ENCODE data around the gene BPIFB1.

Gene BPIFB1

GRCh38 chr20:33291830-33292355 is 8.9 kb downstream of the BPIFB1 start:
- DNase-seq = peak in 34 of 58 donors; percentile 3 to 67 (median 16)

- DNase-seq = no peak
Measured at GRCh38 chr20:33296206-33296605, 13.2 kb downstream of the BPIFB1 start.

GRCh38 chr20:33298391-33298790 is 15.4 kb downstream of the BPIFB1 start:
- DNase-seq = no peak

DNA sequence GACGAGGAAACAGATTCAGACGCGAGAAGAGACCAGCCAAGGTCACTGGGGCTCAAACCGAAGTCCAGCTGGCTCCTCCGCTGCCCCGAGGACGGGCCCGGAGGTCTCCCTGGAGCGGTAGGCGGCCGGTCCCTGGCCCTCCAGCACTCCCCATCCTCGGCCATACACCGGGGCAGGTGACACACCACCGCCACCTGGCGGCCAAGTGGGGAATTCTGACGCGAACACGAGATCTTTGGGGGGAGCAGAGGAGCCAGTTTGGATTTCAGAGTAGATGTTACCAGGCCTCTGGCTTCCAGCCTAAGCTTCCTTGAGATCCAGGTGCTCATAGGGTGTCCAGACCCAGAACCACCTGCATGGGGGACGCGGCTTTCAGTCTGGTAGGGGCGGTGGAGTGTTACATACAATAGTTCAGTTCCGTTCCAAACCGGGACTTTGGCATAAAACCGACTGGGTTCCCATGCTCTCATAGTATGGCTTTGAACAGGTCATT is 16.1 kb downstream of the BPIFB1 start:
- peak in 54 of 58 donors; percentile 5 to 79 (median 37) for DNase-seq

GRCh38 chr20:33301192-33301930 is 18.3 kb downstream of the BPIFB1 start:
- DNase-seq = no peak

DNA sequence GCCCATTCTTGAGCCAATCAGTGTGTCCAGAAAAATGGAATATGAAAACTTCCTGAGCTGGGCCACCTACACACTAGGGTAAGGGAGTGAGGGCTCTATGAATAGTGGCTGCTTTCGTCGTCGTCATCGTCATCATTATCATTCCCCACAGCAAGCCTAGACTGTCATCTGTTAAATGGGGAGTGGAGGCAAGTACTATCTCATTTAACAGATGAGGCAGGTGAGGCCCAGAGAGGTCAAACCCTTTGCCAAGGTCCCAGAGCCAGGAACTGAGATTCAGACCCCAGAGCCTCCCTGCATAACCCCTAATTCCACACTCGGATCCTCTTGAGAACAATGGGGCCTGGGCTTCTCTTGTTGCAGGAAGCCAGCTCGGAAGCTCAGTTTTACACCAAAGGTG is 20.6 kb downstream of the BPIFB1 start:
- no peak for DNase-seq

- no peak for DNase-seq
Measured at GRCh38 chr20:33304046-33304445, 21.0 kb downstream of the BPIFB1 start.

DNA sequence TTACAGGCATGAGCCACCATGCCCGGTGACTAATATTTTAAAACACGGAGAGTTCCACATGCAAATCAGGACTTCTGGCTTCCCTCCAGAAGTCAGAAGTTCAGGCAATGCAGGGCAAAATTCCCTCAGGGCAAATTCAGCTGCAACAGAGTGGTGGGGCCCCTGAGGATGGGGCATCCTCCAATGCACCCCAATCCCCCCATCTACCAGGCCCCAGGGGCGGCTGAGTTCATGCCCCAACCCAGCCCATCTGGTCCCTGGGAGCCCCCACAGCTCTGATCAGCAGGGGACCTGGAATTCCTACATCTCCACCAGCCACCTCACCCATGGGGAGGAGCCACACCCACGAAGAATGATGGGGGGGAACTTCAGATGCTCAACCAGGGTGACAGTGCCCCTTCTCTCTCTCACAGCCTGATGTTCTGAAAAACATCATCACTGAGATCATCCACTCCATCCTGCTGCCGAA is 22.6 kb downstream of the BPIFB1 start:
- no peak for DNase-seq

- DNase-seq = no peak
Measured at GRCh38 chr20:33306228-33306627, 23.2 kb downstream of the BPIFB1 start.

DNA sequence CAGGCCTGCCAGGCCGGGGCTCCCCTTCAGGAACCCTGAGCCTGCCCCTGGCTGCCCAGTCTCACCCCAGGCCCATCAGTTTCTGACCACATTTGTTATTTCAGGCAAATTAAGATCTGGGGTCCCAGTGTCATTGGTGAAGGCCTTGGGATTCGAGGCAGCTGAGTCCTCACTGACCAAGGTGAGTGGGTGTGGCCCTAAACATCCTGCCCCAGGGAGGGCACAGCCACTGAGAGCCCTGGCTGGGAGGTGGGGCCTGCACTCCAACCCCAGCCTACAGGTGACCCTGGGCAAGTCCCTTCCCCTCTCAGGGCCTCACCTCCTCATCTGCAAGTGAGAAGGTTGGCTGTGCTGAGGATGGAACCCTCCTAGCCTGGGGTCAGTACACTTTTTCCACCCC is 23.8 kb downstream of the BPIFB1 start:
- no peak for DNase-seq

GRCh38 chr20:33308668-33309067 is 25.7 kb downstream of the BPIFB1 start:
- DNase-seq = no peak

- no peak for DNase-seq
Measured at GRCh38 chr20:33309631-33310030, 26.6 kb downstream of the BPIFB1 start.

- peak in 1 of 58 donors; percentile 6 for DNase-seq
Measured at GRCh38 chr20:33310327-33310899, 27.4 kb downstream of the BPIFB1 start.

GRCh38 chr20:33311011-33311410 is 28.0 kb downstream of the BPIFB1 start:
- no peak for DNase-seq

DNA sequence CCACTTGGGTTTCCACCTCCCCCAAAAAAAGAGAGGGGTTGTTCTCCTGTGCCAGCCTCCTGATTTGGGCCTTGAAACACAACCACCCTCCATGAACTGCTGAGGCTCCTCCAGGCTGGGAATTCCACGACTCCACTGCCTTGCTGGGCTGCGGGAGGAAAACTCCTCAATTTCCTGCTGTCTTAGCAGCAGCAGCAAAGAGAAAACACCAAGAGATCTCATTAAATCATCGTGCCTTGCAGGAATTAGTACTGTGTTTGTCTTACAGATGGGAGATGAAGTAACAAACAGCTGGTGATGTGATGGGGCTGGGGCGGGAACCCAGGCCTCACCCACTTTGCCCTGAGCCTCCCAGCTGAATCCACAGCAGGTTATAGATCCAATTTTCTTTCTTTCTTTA is 29.0 kb downstream of the BPIFB1 start:
- no peak for DNase-seq

GRCh38 chr20:33312583-33312982 is 29.6 kb downstream of the BPIFB1 start:
- no peak for DNase-seq

- DNase-seq = no peak
Measured at GRCh38 chr20:33313686-33314314, 30.8 kb downstream of the BPIFB1 start.

GRCh38 chr20:33316343-33316742 is 33.3 kb downstream of the BPIFB1 start:
- no peak for DNase-seq

GRCh38 chr20:33316958-33317357 is 33.9 kb downstream of the BPIFB1 start:
- no peak for DNase-seq

DNA sequence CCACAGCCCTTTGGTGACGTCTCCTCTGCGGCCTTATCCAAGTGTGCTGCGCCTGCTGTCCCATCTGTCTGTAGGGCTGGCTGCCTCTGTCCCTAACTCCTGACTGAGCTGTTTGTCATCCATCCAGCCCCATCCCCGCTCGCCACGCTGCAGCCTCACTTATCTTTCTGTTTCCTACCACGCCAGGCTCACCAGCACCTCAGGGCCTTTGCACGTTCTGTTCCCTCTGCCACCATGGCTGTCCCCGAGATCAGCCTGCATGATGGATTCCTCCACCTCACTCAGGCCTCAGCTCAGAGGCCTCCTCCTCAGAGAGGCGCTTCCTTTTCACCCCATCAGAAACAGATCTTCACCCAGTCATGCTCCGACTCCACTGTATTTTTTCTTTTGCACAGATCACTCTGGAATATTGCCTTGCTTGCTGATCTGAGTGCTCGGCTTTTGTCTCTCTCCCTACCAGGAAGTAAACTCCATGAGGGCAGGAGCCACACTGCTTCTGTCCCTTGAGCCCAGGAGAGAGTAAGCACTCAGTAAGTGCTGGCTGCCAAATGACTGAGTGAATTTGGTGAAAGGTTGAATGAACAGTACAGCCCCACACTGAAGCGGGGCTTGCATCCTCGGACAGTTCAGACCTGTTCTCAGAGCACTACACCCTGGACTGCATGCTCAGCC is 34.5 kb downstream of the BPIFB1 start:
- DNase-seq = no peak

- no peak for DNase-seq
Measured at GRCh38 chr20:33318096-33318429, 35.0 kb downstream of the BPIFB1 start.

- no peak for DNase-seq
Measured at GRCh38 chr20:33320006-33320405, 37.0 kb downstream of the BPIFB1 start.

Data from anterior cingulate cortex (tissue), 58 donors.